ENCODE data around the gene GRM7. TPM values are rescaled to one million over a fixed set of nuclear protein-coding genes. Genes with fewer than 3 reads are reported as not detected.

GRM7 gene
- total RNA-seq, 2 experiments from 2014 or later = not detected

- intact Hi-C loops (cut with DNase I, micrococcal nuclease) = no loop called here
- H3K36me3 Mint-ChIP-seq (ENCODE audit: low read depth) = no peaks in the 10 kb centered on the region
- DNase-seq (no peak), ATAC-seq (ENCODE audit: poor library complexity) (no peak)
- no peaks in the 10 kb centered on the region for H3K27me3 Mint-ChIP-seq
- TF ChIP-seq CTCF (IDR thresholded peaks at IDR 0.05) = no peak
- H3K4me3 ChIP-seq (ENCODE audit: low read length) = no peak overlapping the region
- H3K4me3 Mint-ChIP-seq = no peak overlapping the region
- ChIA-PET CTCF (no interaction called here), POLR2A (no interaction called here)
- no peak overlapping the region for H3K27ac ChIP-seq (ENCODE audit: low read depth in 1 of 2, low read length in 2 of 2)
- peaks cover 10% of the 10 kb centered on the region for H3K9me3 Mint-ChIP-seq
- no peaks in the 10 kb centered on the region for H3K4me1 ChIP-seq (ENCODE audit: insufficient read depth, low read length)
- H3K36me3 ChIP-seq (ENCODE audit: insufficient read depth, low read length) = no peaks in the 10 kb centered on the region
- peaks cover 0 to 6% of the 10 kb centered on the region in 2 experiments for H3K9me3 ChIP-seq (ENCODE audit: control insufficient read depth in 1 of 2, insufficient read depth in 1 of 2, low read length in 2 of 2)
- no peaks in the 10 kb centered on the region for H3K27me3 ChIP-seq (ENCODE audit: control insufficient read depth in 1 of 2, insufficient read depth in 2 of 2, low read length in 2 of 2)
- H3K4me1 Mint-ChIP-seq (ENCODE audit: low read depth) = no peaks in the 10 kb centered on the region
- H3K27ac Mint-ChIP-seq = no peak overlapping the region
These were observed 571.7 kb downstream of the GRM7 start for GRCh38 chr3:7432610-7433009.

GRCh38 chr3:7433073-7433472 lies 572.2 kb downstream of the GRM7 start:
- no peak overlapping the region for H3K4me3 Mint-ChIP-seq
- H3K9me3 Mint-ChIP-seq = peaks cover 10% of the 10 kb centered on the region
- Histone ChIP-seq H3K36me3 (ENCODE audit: insufficient read depth, low read length) (no peaks in the 10 kb centered on the region), H3K4me1 (ENCODE audit: insufficient read depth, low read length) (no peaks in the 10 kb centered on the region), H3K4me3 (ENCODE audit: low read length) (no peak overlapping the region), H3K27ac (ENCODE audit: low read depth in 1 of 2, low read length in 2 of 2) (no peak overlapping the region), H3K27me3 (ENCODE audit: control insufficient read depth in 1 of 2, insufficient read depth in 2 of 2, low read length in 2 of 2) (no peaks in the 10 kb centered on the region), H3K9me3 (ENCODE audit: control insufficient read depth in 1 of 2, insufficient read depth in 1 of 2, low read length in 2 of 2) (peaks cover 0 to 6% of the 10 kb centered on the region in 2 experiments)
- no peak for TF ChIP-seq CTCF (IDR thresholded peaks at IDR 0.05)
- intact Hi-C loops (cut with DNase I, micrococcal nuclease) = no loop called here
- DNase-seq (no peak), ATAC-seq (ENCODE audit: poor library complexity) (no peak)
- H3K36me3 Mint-ChIP-seq (ENCODE audit: low read depth) = no peaks in the 10 kb centered on the region
- H3K27me3 Mint-ChIP-seq = no peaks in the 10 kb centered on the region
- no peak overlapping the region for H3K27ac Mint-ChIP-seq
- POLR2A ChIA-PET = no interaction called here
- H3K4me1 Mint-ChIP-seq (ENCODE audit: low read depth) = no peaks in the 10 kb centered on the region
- CTCF ChIA-PET = no interaction called here

- DNase-seq (no peak), ATAC-seq (ENCODE audit: poor library complexity) (no peak)
- no peaks in the 10 kb centered on the region for H3K27me3 Mint-ChIP-seq
- Histone ChIP-seq H3K9me3 (ENCODE audit: control insufficient read depth in 1 of 2, insufficient read depth in 1 of 2, low read length in 2 of 2) (peaks cover 0 to 6% of the 10 kb centered on the region in 2 experiments), H3K36me3 (ENCODE audit: insufficient read depth, low read length) (no peaks in the 10 kb centered on the region), H3K4me3 (ENCODE audit: low read length) (no peak overlapping the region), H3K4me1 (ENCODE audit: insufficient read depth, low read length) (no peaks in the 10 kb centered on the region), H3K27ac (ENCODE audit: low read depth in 1 of 2, low read length in 2 of 2) (no peak overlapping the region), H3K27me3 (ENCODE audit: control insufficient read depth in 1 of 2, insufficient read depth in 2 of 2, low read length in 2 of 2) (no peaks in the 10 kb centered on the region)
- no peaks in the 10 kb centered on the region for H3K4me1 Mint-ChIP-seq (ENCODE audit: low read depth)
- no peak for TF ChIP-seq CTCF (IDR thresholded peaks at IDR 0.05)
- no peaks in the 10 kb centered on the region for H3K36me3 Mint-ChIP-seq (ENCODE audit: low read depth)
- ChIA-PET CTCF (no interaction called here), POLR2A (no interaction called here)
- intact Hi-C loops (cut with DNase I, micrococcal nuclease) = no loop called here
- H3K27ac Mint-ChIP-seq = no peak overlapping the region
- no peak overlapping the region for H3K4me3 Mint-ChIP-seq
- H3K9me3 Mint-ChIP-seq = peaks cover 7% of the 10 kb centered on the region
These were observed 575.6 kb downstream of the GRM7 start for GRCh38 chr3:7436542-7436941.
